ENCODE measurements around the gene STX11. TPM values are rescaled to one million over a fixed set of nuclear protein-coding genes. Genes with fewer than 3 reads are reported as not detected.

The STX11 gene
- total and polyA plus RNA-seq, 10 of the 15 experiments (the other 5 are each of a cell fraction or from before 2014, with no cell fraction given): 0.66 to 38.1 (median 19.8) TPM

- RAD21 ChIA-PET (ENCODE audit: unreplicated experiment): no interaction called here
- H3K36me3 ChIP-seq (ENCODE audit: control insufficient read depth in 2 of 2, insufficient read depth in 2 of 2, low read length in 1 of 2): 0 out of 4 replicates have a peak, but pooled peaks cover 1 to 3% of the 10 kb centered on the region in 2 experiments
- in situ Hi-C loops (cut with MboI): no loop called here
- TF ChIP-seq REST (IDR thresholded peaks at IDR 0.05; ENCODE audit: low read depth, low read length): no peak
- no peak for TF ChIP-seq E4F1 (IDR thresholded peaks at IDR 0.05; ENCODE audit: borderline replicate concordance, partially characterized antibody)
- TF ChIP-seq SP1 (IDR thresholded peaks at IDR 0.05; ENCODE audit: low read depth, low read length): no peak
- no peak for TF ChIP-seq KAT2A (conservative IDR thresholded peaks at IDR 0.05; ENCODE audit: control insufficient read depth, low read depth, low read length)
- no peak for TF ChIP-seq RB1 (IDR thresholded peaks at IDR 0.05; ENCODE audit: borderline replicate concordance)
- TF ChIP-seq HDGF (IDR thresholded peaks at IDR 0.05): no peak
- no peak for TF ChIP-seq MYB (IDR thresholded peaks at IDR 0.05; ENCODE audit: borderline replicate concordance, low read depth, low read length)
- no peak for TF ChIP-seq HSF1 (IDR thresholded peaks at IDR 0.05; ENCODE audit: low read depth, low read length)
- ATAC-seq (no peak), DNase-seq (ENCODE audit: low read depth, low spot score) (no peak), FAIRE-seq (no peak)
- 88% methylated on average over 7 of the region's 7 CpGs for WGBS (ENCODE audit: insufficient coverage, insufficient replicate concordance, low lambda C conversion rate, missing lambda C conversion rate)
- no peak overlapping the region for H2AFZ ChIP-seq (ENCODE audit: control insufficient read depth, low read depth, low read length)
- H3K27ac ChIP-seq (ENCODE audit: control insufficient read depth, insufficient read depth): no peak overlapping the region
- SMC1A ChIA-PET (ENCODE audit: uncharacterized antibody, unreplicated experiment): interaction anchor here (0.6 to 1.8 kb wide), 3 partner anchors 9 to 85 kb away, joined by 3 to 6 read pairs (median 3); no protein-coding TSS in a partner anchor
- CTCF ChIA-PET: no interaction called here
- no peak overlapping the region for H3K4me3 ChIP-seq
- no peaks in the 10 kb centered on the region for H4K20me1 ChIP-seq (ENCODE audit: control insufficient read depth, insufficient read depth)
- POLR2A ChIA-PET: no interaction called here
- no peak overlapping the region for H3K4me2 ChIP-seq (ENCODE audit: control insufficient read depth, insufficient read depth)
- no peak overlapping the region for H3K9ac ChIP-seq (ENCODE audit: control insufficient read depth, insufficient read depth, low read length)
- intact Hi-C loops (cut with micrococcal nuclease; ENCODE audit: unreplicated experiment): no loop called here
- BruUV-seq (replicated peaks): no TSS peak
- H3K9me3 ChIP-seq (replicated peaks; ENCODE audit: control insufficient read depth, insufficient read depth, low read length): peaks cover 7% of the 10 kb centered on the region; the same call in 2 of the 3 replicates
- H3K4me1 ChIP-seq (ENCODE audit: control insufficient read depth, insufficient read depth, low read length): no peaks in the 10 kb centered on the region
- no peaks in the 10 kb centered on the region for H3K27me3 ChIP-seq (replicated peaks in 1 of 2; ENCODE audit: control insufficient read depth in 2 of 2, insufficient read depth in 2 of 2, low read length in 1 of 2)
- no peaks in the 10 kb centered on the region for H3K79me2 ChIP-seq (ENCODE audit: control insufficient read depth, insufficient read depth, low read length)
Measured at GRCh38 chr6:144194293-144194810, 44.0 kb downstream of the STX11 start.

All from GM12878 (cell line).